ENCODE results near the gene METTL17. TPM values are rescaled to one million over a fixed set of nuclear protein-coding genes. Genes with fewer than 3 reads are reported as not detected.

METTL17 gene
- total and polyA plus RNA-seq, 2 of the 8 experiments (the other 6 are each of a cell fraction or from before 2014, with no cell fraction given) = 73.8 to 138 TPM

DNA sequence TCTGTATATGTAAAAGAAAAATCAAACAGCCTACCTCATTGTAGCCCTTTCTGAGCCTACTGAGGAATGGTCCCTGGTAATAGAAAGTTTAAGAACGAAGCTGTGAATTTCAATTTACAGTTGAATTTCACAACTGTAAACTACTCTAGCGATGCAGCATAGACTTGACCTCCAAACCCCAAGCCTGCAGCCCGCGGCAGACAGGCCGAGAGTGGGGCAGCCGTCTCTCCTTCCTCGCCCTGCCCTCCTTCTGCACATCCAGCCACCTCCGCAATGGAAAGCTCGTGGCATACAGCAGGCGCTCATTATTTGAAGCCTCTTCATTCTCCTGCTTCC, 19.2 kb upstream of the METTL17 start:
- Histone ChIP-seq H3K4me3 (ENCODE audit: extremely low read depth in 1 of 4, insufficient read depth in 2 of 4, low read depth in 3 of 4, low read length in 4 of 4) (peak overlapping the region; percentile 22 to 88 (median 75); a peak in 5 of 8 replicates), H3K14ac (ENCODE audit: insufficient read length) (no peak overlapping the region), H4K91ac (replicated peaks; ENCODE audit: insufficient read length, low read length) (no peak overlapping the region), H2BK5ac (ENCODE audit: low read depth, low read length) (no peak overlapping the region), H2AK5ac (ENCODE audit: low read depth, low read length) (no peak overlapping the region), H3K27ac (ENCODE audit: low read depth, low read length) (no peak overlapping the region), H3K4ac (replicated peaks; ENCODE audit: insufficient read length, low read depth, low read length) (no peak overlapping the region), H3K9me3 (ENCODE audit: insufficient read depth in 2 of 2, low read depth in 1 of 2, low read length in 1 of 2) (no peaks in the 10 kb centered on the region), H2BK12ac (ENCODE audit: low read depth, low read length) (peak overlapping the region; percentile 56; the same call in 1 of the 2 replicates), H2AFZ (ENCODE audit: low read length) (peak overlapping the region; percentile 67; the same call in 1 of the 2 replicates), H3K27me3 (replicated peaks in 1 of 4; ENCODE audit: control insufficient read depth in 3 of 4, extremely low read depth in 1 of 4, insufficient read depth in 3 of 4, low read length in 3 of 4) (peaks cover 0 to 3% (median 1%) of the 10 kb centered on the region in 4 experiments; a peak in 2 of 7 replicates), H3K4me1 (replicated peaks in 1 of 4; ENCODE audit: control insufficient read depth in 3 of 4, insufficient read depth in 4 of 4, low read length in 3 of 4) (peaks cover 0 to 2% (median under 1%) of the 10 kb centered on the region in 4 experiments; a peak in 2 of 7 replicates), H3K79me1 (ENCODE audit: low read depth, low read length) (no peaks in the 10 kb centered on the region), H2BK120ac (replicated peaks; ENCODE audit: low read depth, low read length) (no peak overlapping the region), H3K36me3 (ENCODE audit: control insufficient read depth in 2 of 4, insufficient read depth in 4 of 4, low read length in 3 of 4) (no peaks in the 10 kb centered on the region), H3K23me2 (ENCODE audit: low read depth, low read length) (peaks cover 4% of the 10 kb centered on the region; the same call in 1 of the 2 replicates), H3K56ac (replicated peaks; ENCODE audit: insufficient read length, low read depth, low read length) (no peak overlapping the region), H4K5ac (ENCODE audit: insufficient read length, low read depth, low read length) (peak overlapping the region; percentile 38), H2BK20ac (ENCODE audit: low read length) (no peak overlapping the region), H3K79me2 (ENCODE audit: control insufficient read depth in 1 of 2, insufficient read depth in 2 of 2, low read length in 2 of 2) (no peaks in the 10 kb centered on the region), H2BK15ac (ENCODE audit: low read length) (no peak overlapping the region), H3K9ac (replicated peaks in 1 of 4; ENCODE audit: extremely low read depth in 1 of 4, low read depth in 3 of 4, low read length in 3 of 4) (no peak overlapping the region; a peak in 1 of 7 replicates), H3K23ac (ENCODE audit: insufficient read length) (no peak overlapping the region), H3K4me2 (ENCODE audit: insufficient read depth in 1 of 2, low read depth in 2 of 2, low read length in 2 of 2) (peak overlapping the region; percentile 44 to 83), H3K18ac (ENCODE audit: extremely low read depth, low read length) (peak overlapping the region; percentile 56; the same call in 1 of the 2 replicates), H4K8ac (ENCODE audit: extremely low read depth, insufficient read depth, low read length) (peak overlapping the region; percentile 86; the same call in 1 of the 2 replicates), H4K20me1 (replicated peaks in 1 of 2; ENCODE audit: control insufficient read depth in 1 of 2, insufficient read depth in 2 of 2, low read length in 2 of 2) (no peaks in the 10 kb centered on the region)
- POLR2A ChIA-PET (ENCODE audit: partially characterized antibody) = interaction anchor here (0.7 to 2.1 kb wide), 13 partner anchors 9 to 287 kb away, joined by 3 to 9 read pairs (median 4); partner anchors contain the start of gene ARHGEF40
- DNase-seq (ENCODE audit: low read depth in 1 of 2, low spot score in 2 of 2) (no peak), FAIRE-seq (no peak)
- CTCF ChIA-PET (ENCODE audit: partially characterized antibody) = interaction anchor here (0.5 to 4.0 kb wide), 51 partner anchors 9 to 1895 kb away, joined by 3 to 42 read pairs (median 4); partner anchors contain the start of genes ARHGEF40 and METTL17
- 41% methylated on average over 10 of the region's 10 CpGs; no CpG with 5 or more reads in 1 of the 2 experiments for WGBS, 2 experiments (ENCODE audit: extremely low coverage in 1 of 2, insufficient coverage in 1 of 2, insufficient read length in 1 of 2, insufficient replicate concordance in 2 of 2, low coverage in 1 of 2, low lambda C conversion rate in 2 of 2, missing lambda C conversion rate in 1 of 2)
- TF ChIP-seq SIX5 (IDR thresholded peaks at IDR 0.05; ENCODE audit: low read depth, low read length) = no peak
- TF ChIP-seq GABPA (IDR thresholded peaks at IDR 0.05; ENCODE audit: borderline replicate concordance, insufficient read depth, low read length) = no peak
- TF ChIP-seq, protein P1, sequence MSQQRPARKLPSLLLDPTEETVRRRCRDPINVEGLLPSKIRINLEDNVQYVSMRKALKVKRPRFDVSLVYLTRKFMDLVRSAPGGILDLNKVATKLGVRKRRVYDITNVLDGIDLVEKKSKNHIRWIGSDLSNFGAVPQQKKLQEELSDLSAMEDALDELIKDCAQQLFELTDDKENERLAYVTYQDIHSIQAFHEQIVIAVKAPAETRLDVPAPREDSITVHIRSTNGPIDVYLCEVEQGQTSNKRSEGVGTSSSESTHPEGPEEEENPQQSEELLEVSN (IDR thresholded peaks at IDR 0.05) = no peak
- no peak for TF ChIP-seq SAP30 (IDR thresholded peaks at IDR 0.05; ENCODE audit: insufficient read depth, insufficient replicate concordance, low read length)
- no peak for TF ChIP-seq CHD2 (IDR thresholded peaks at IDR 0.05; ENCODE audit: low read length)
- no peak for TF ChIP-seq POLR2AphosphoS5 (IDR thresholded peaks at IDR 0.05; ENCODE audit: low read depth, low read length)
- no peak for TF ChIP-seq ASH2L (IDR thresholded peaks at IDR 0.05; ENCODE audit: low read length)
